Upper lobe of left lung (tissue), 4 donors: ENCODE results near the gene SHROOM4.

Experiments used
- POLR2A ChIP-seq, 4 donors: fragments of 450-650 bp; IDR thresholded peaks; one replicate each; pipeline ENCODE4 v1.5.1; 2016 to 2017; ENCODE audit warnings: antibody characterized with exemption in 4 of 4, mild to moderate bottlenecking in 2 of 4
- POLR2AphosphoS5 ChIP-seq, 2 donors: sonication (generic); formaldehyde crosslinking; IDR thresholded peaks; one replicate each; pipeline ENCODE4 v1.5.1; 2017; ENCODE audit warnings: antibody characterized with exemption in 2 of 2
- TF ChIP-seq, protein P1 (sequence below), 6 experiments: fragments of 450-650 bp in 4 of 6; fragments of 200-600 bp in 2 of 6; sonication (generic) in 2 of 6; IDR thresholded peaks; one replicate each; pipeline ENCODE4 v1.5.1; 2016 to 2019; ENCODE audit warnings: antibody characterized with exemption in 6 of 6

DNA sequence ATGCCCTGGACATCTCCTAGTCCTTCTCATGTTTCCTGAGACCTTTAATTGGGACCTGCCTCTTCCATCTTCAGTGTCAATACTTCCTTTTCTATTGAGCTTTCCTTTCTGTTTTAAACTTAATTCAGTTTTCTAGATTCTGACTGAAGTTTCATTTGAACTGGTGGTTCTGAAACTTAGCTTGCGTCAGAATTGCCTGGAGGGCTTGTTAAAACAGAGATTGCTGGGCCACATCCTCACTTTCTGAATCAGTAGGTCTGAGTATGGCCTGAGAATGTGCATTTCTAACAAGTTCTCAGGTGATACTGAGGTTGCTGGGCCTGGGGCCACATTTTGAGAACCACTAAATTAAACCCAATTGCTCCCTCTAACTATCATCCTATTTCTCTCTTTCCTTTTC lies 191.2 kb downstream of the SHROOM4 start:
- TF ChIP-seq, protein P1, sequence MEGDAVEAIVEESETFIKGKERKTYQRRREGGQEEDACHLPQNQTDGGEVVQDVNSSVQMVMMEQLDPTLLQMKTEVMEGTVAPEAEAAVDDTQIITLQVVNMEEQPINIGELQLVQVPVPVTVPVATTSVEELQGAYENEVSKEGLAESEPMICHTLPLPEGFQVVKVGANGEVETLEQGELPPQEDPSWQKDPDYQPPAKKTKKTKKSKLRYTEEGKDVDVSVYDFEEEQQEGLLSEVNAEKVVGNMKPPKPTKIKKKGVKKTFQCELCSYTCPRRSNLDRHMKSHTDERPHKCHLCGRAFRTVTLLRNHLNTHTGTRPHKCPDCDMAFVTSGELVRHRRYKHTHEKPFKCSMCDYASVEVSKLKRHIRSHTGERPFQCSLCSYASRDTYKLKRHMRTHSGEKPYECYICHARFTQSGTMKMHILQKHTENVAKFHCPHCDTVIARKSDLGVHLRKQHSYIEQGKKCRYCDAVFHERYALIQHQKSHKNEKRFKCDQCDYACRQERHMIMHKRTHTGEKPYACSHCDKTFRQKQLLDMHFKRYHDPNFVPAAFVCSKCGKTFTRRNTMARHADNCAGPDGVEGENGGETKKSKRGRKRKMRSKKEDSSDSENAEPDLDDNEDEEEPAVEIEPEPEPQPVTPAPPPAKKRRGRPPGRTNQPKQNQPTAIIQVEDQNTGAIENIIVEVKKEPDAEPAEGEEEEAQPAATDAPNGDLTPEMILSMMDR (IDR thresholded peaks at IDR 0.05) = no peak
- TF ChIP-seq POLR2A (IDR thresholded peaks at IDR 0.05) (no peak), POLR2AphosphoS5 (IDR thresholded peaks at IDR 0.05) (no peak)
